K562 (cell line): ENCODE measurements around the gene MARK2. TPM values are rescaled to one million over a fixed set of nuclear protein-coding genes. Genes with fewer than 3 reads are reported as not detected.

ENCODE experiments used
- ATAC-seq: fragments of 200-7000 bp; cut with Tn5 transposase; 3 replicates; pipeline ENCODE4 v1.9.1; 2020; ENCODE audit warnings: moderate library complexity
- BruUV-seq: library from RNA; stranded (reverse); fragments of 400-500 nt; replicated peaks from 2 replicates; lab custom pipeline; 2021; lab: Mats Ljungman, UMichigan
- CTCF ChIA-PET: fragments of 300-600 bp; formaldehyde crosslinking; extraction: SDS; loops from one replicate; lab custom pipeline; 2021; ENCODE audit warnings: low intra/inter-chr PET ratio; lab: Yijun Ruan, JAX
- POLR2A ChIA-PET: fragments of 300-600, 350-650 bp; sonication (Branson Sonifier 250); formaldehyde crosslinking; extraction: SDS; loops from one replicate; lab custom pipeline; 2021; ENCODE audit warnings: antibody characterized with exemption, inconsistent platforms; lab: Yijun Ruan, JAX
- DNase-seq, 4 experiments: peaks; one replicate each; pipeline versions ENCODE4 v3.0.0 to v3.0.0-alpha.2; 2011 to 2018; ENCODE audit warnings: low spot score in 3 of 4, mixed read lengths in 3 of 4; ENCODE audit errors: extremely low read depth in 1 of 4
- FAIRE-seq: peaks from 2 replicates; lab custom pipeline; 2011; peaks lifted over from hg19 to GRCh38; lab: Jason Lieb, UNC
- H2AFZ ChIP-seq: 2 replicates; pipeline ENCODE4 v1.6.0; 2011; ENCODE audit warnings: low read depth, low read length, control low read depth, inconsistent platforms
- H3K27ac ChIP-seq: fragments of 200-600 bp; 3 replicates; pipeline ENCODE4 v1.8.0; 2011; ENCODE audit warnings: low read depth, mild to moderate bottlenecking, control low read depth, inconsistent platforms, low read length, moderate library complexity, mixed read lengths; ENCODE audit errors: extremely low read depth
- H3K27me3 ChIP-seq, 2 experiments: fragments of 300-600 bp in 1 of 2; 2 replicates in 1 of 2; 3 replicates in 1 of 2; pipeline versions ENCODE4 v1.6.0 to v1.8.0; 2011; ENCODE audit warnings: inconsistent platforms in 2 of 2, low read length in 2 of 2, mild to moderate bottlenecking in 1 of 2, mixed read lengths in 1 of 2, moderate library complexity in 1 of 2; ENCODE audit not compliant: control insufficient read depth in 2 of 2, insufficient read depth in 2 of 2
- H3K36me3 ChIP-seq: fragments of 300-600 bp; 3 replicates; pipeline ENCODE4 v1.8.0; 2011; ENCODE audit warnings: mild to moderate bottlenecking, low read length, inconsistent platforms; ENCODE audit not compliant: control insufficient read depth, insufficient read depth
- H3K4me1 ChIP-seq, 2 experiments: fragments of 200-600 bp in 1 of 2; replicated peaks in 1 of 2; 2 replicates in 1 of 2; 3 replicates in 1 of 2; pipeline versions ENCODE4 v1.5.1 to v1.8.0; 2011; ENCODE audit warnings: inconsistent platforms in 2 of 2, low read length in 2 of 2, mild to moderate bottlenecking in 1 of 2, mixed read lengths in 1 of 2, moderate library complexity in 1 of 2; ENCODE audit not compliant: control insufficient read depth in 2 of 2, insufficient read depth in 2 of 2
- H3K4me2 ChIP-seq: 2 replicates; pipeline ENCODE4 v1.6.1; 2011; ENCODE audit warnings: low read length, control low read depth, inconsistent platforms, mixed read lengths; ENCODE audit not compliant: insufficient read depth
- H3K4me3 ChIP-seq: fragments of 200-600 bp; sonication (generic), shearing (Covaris generic); 2 replicates; pipeline ENCODE4 v1.5.1; 2016; ENCODE audit warnings: control low read depth, inconsistent platforms
- H3K79me2 ChIP-seq: fragments of 200-600 bp; 3 replicates; pipeline ENCODE4 v1.8.0; 2011; ENCODE audit warnings: low read length, inconsistent platforms; ENCODE audit not compliant: control insufficient read depth, insufficient read depth
- H3K9ac ChIP-seq, 2 experiments: 2 replicates each; pipeline versions ENCODE4 v1.6.0 to v1.6.1; 2011; ENCODE audit warnings: low read depth in 2 of 2, low read length in 2 of 2, control low read depth in 1 of 2, inconsistent platforms in 1 of 2, mild to moderate bottlenecking in 1 of 2, mixed read lengths in 1 of 2; ENCODE audit not compliant: insufficient read depth in 1 of 2
- H3K9me1 ChIP-seq: one replicate; pipeline ENCODE4 v1.6.0; 2011; ENCODE audit warnings: inconsistent platforms, mild to moderate bottlenecking, low read length, moderate library complexity; ENCODE audit not compliant: control insufficient read depth, insufficient read depth
- H3K9me3 ChIP-seq: replicated peaks from 2 replicates; pipeline ENCODE4 v1.5.1; 2011; ENCODE audit warnings: low read depth, low read length, inconsistent platforms; ENCODE audit not compliant: control insufficient read depth, insufficient read depth
- H4K20me1 ChIP-seq: replicated peaks from 2 replicates; pipeline ENCODE4 v1.6.1; 2011; ENCODE audit warnings: low read length, inconsistent platforms, mixed read lengths; ENCODE audit not compliant: control insufficient read depth, insufficient read depth
- CEBPB ChIP-seq: fragments of 450-650 bp; IDR thresholded peaks from 2 replicates; pipeline ENCODE4 v1.6.1; 2016; ENCODE audit warnings: missing genetic modification characterization, missing compliant biosample characterization
- EWSR1 ChIP-seq: fragments of 450-650 bp; IDR thresholded peaks from 2 replicates; pipeline ENCODE4 v1.6.1; 2018; ENCODE audit warnings: borderline replicate concordance, mild to moderate bottlenecking, low read depth, moderate library complexity; ENCODE audit not compliant: partially characterized antibody
- HCFC1 ChIP-seq: IDR thresholded peaks from 2 replicates; pipeline ENCODE4 v1.6.1; 2012; ENCODE audit warnings: low read depth, low read length, improper control_type of control experiment
- MEIS2 ChIP-seq: fragments of 450-650 bp; IDR thresholded peaks from 2 replicates; pipeline ENCODE4 v1.6.1; 2014; ENCODE audit warnings: mild to moderate bottlenecking; ENCODE audit not compliant: partially characterized antibody
- NFIC ChIP-seq: fragments of 450-650 bp; IDR thresholded peaks from 2 replicates; pipeline ENCODE4 v1.6.1; 2017; ENCODE audit warnings: mild to moderate bottlenecking, inconsistent platforms
- NR2C2 ChIP-seq, 2 experiments: fragments of 200-800 bp in 1 of 2; sonication (Bioruptor generic) in 1 of 2; sonication (generic) in 1 of 2; formaldehyde crosslinking in 1 of 2; IDR thresholded peaks; 2 replicates each; pipeline versions ENCODE4 v1.6.1 to v1.8.0; 2016 to 2022; ENCODE audit warnings: mild to moderate bottlenecking in 1 of 2, missing compliant biosample characterization in 1 of 2, missing genetic modification characterization in 1 of 2, missing genetic modification reagents in 1 of 2
- SETDB1 ChIP-seq: IDR thresholded peaks from one replicate; pipeline ENCODE4 v1.6.1; 2012; ENCODE audit warnings: low read length, control low read depth, inconsistent platforms
- XRCC4 ChIP-seq: IDR thresholded peaks from one replicate; pipeline ENCODE4 v1.6.1; 2011; ENCODE audit not compliant: insufficient read depth, insufficient read length; ENCODE audit errors: extremely low read depth
- ZNF77 ChIP-seq: fragments of 250-450 bp; sonication (Bioruptor Pico); IDR thresholded peaks from 2 replicates; pipeline ENCODE4 v1.5.0; 2020
- WGBS: fragments of 100-300 bp; shearing (Covaris generic); methylation state at CpG from one replicate; pipeline ENCODE4 v1.1.6; 2016; ENCODE audit warnings: low coverage, mixed read lengths; ENCODE audit not compliant: insufficient coverage; ENCODE audit errors: missing lambda C conversion rate; 5-methylcytosine and 5-hydroxymethylcytosine counted together
- in situ Hi-C: fragments of 300-500 bp; cut with MboI; formaldehyde crosslinking; loops from 4 replicates; pipeline ENCODE4 v1.15.0; 2018; ENCODE audit warnings: inconsistent platforms, mixed read lengths
- intact Hi-C: fragments of 100-400 bp; cut with micrococcal nuclease; formaldehyde crosslinking; loops from 2 replicates; pipeline ENCODE4 v1.14.2; 2022
- polyA plus RNA-seq, 8 experiments: library from polyadenylated mRNA; depleted of rRNA in 4 of 8; stranded (reverse) in 5 of 8; unstranded in 3 of 8; fragments of >200 nt; fragmentation: Nextera tagmentation in 2 of 8; fragmentation: Illumina TruSeq in 1 of 8; extraction: Ambion mirVana in 2 of 8; extraction: Trizol in 1 of 8; gene quantifications; 2 replicates each; pipeline versions ENCODE4 v1.2.1 to v1.2.3, GENCODE V29; 2011 to 2014; ENCODE audit warnings: inconsistent platforms in 1 of 8, missing spikeins in 1 of 8
- total RNA-seq, 7 experiments: library from RNA; depleted of rRNA in 6 of 7; stranded (reverse); fragments of >200 nt in 6 of 7; fragmentation: Illumina TruSeq in 2 of 7; extraction: Trizol in 2 of 7; gene quantifications; 2 replicates each; pipeline versions ENCODE4 v1.2.1 to v1.2.3, GENCODE V29; 2011 to 2021; ENCODE audit warnings: low replicate concordance in 1 of 7
- TF ChIP-seq, protein P1 (sequence below), 2 experiments: IDR thresholded peaks; 2 replicates each; pipeline ENCODE4 v1.6.1; 2012; ENCODE audit warnings: improper control_type of control experiment in 2 of 2, low read depth in 2 of 2, low read length in 2 of 2, borderline replicate concordance in 1 of 2
- TF ChIP-seq, protein P2 (sequence below), 2 experiments: fragments of 450-650 bp in 1 of 2; sonication (generic) in 1 of 2; formaldehyde crosslinking in 1 of 2; IDR thresholded peaks; 2 replicates each; pipeline versions ENCODE4 v1.7.1 to v1.9.0; 2016 to 2022; ENCODE audit warnings: inconsistent platforms in 1 of 2, mild to moderate bottlenecking in 1 of 2, missing genetic modification reagents in 1 of 2

MARK2 gene
- total and polyA plus RNA-seq, 9 of the 15 experiments (the other 6 are each of a cell fraction or from before 2014, with no cell fraction given) = 0.32 to 43.5 (median 15.1) TPM

GRCh38 chr11:63866211-63866610 lies 27.3 kb downstream of the MARK2 start:
- no TSS peak for BruUV-seq
- 56% methylated on average over 4 of the region's 4 CpGs for WGBS
- Histone ChIP-seq H4K20me1 (peaks cover 4% of the 10 kb centered on the region; the same call in 1 of the 2 replicates), H3K79me2 (peaks cover 67% of the 10 kb centered on the region), H3K4me1 (peaks cover 0 to 12% of the 10 kb centered on the region in 2 experiments; a peak in 3 of 5 replicates), H3K9me3 (no peaks in the 10 kb centered on the region), H3K9ac (no peak overlapping the region), H3K27ac (no peak overlapping the region), H3K4me2 (no peak overlapping the region), H2AFZ (no peak overlapping the region), H3K9me1 (no peaks in the 10 kb centered on the region), H3K4me3 (no peak overlapping the region), H3K27me3 (no peaks in the 10 kb centered on the region), H3K36me3 (peaks cover 48% of the 10 kb centered on the region; the same call in 2 of the 3 replicates)
- DNase-seq (peak in 1 of 4 experiments; percentile 52), ATAC-seq (no peak), FAIRE-seq (no peak)
- intact Hi-C loops (no loop called here), in situ Hi-C loops (no loop called here)
- ChIA-PET POLR2A (interaction anchor here (0.7 to 1.5 kb wide), 4 partner anchors 10 to 26 kb away, joined by 3 to 5 read pairs (median 4); no protein-coding TSS in a partner anchor), CTCF (no interaction called here)
- TF ChIP-seq NFIC (peak; percentile 74), XRCC4 (no peak), ZNF77 (no peak), MEIS2 (peak; percentile 16), CEBPB (peak; percentile 22; the same call in 1 of the 2 replicates), SETDB1 (no peak), EWSR1 (no peak), HCFC1 (no peak), NR2C2 (CRISPR knock-in tag; IDR thresholded peaks at IDR 0.05) (no peak), NR2C2 (tag; IDR thresholded peaks at IDR 0.05) (no peak)
- TF ChIP-seq, protein P1, sequence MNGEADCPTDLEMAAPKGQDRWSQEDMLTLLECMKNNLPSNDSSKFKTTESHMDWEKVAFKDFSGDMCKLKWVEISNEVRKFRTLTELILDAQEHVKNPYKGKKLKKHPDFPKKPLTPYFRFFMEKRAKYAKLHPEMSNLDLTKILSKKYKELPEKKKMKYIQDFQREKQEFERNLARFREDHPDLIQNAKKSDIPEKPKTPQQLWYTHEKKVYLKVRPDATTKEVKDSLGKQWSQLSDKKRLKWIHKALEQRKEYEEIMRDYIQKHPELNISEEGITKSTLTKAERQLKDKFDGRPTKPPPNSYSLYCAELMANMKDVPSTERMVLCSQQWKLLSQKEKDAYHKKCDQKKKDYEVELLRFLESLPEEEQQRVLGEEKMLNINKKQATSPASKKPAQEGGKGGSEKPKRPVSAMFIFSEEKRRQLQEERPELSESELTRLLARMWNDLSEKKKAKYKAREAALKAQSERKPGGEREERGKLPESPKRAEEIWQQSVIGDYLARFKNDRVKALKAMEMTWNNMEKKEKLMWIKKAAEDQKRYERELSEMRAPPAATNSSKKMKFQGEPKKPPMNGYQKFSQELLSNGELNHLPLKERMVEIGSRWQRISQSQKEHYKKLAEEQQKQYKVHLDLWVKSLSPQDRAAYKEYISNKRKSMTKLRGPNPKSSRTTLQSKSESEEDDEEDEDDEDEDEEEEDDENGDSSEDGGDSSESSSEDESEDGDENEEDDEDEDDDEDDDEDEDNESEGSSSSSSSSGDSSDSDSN (IDR thresholded peaks at IDR 0.05; ENCODE audit: borderline replicate concordance in 1 of 2, low read depth in 2 of 2, low read length in 2 of 2) = no peak
- TF ChIP-seq, protein P2, sequence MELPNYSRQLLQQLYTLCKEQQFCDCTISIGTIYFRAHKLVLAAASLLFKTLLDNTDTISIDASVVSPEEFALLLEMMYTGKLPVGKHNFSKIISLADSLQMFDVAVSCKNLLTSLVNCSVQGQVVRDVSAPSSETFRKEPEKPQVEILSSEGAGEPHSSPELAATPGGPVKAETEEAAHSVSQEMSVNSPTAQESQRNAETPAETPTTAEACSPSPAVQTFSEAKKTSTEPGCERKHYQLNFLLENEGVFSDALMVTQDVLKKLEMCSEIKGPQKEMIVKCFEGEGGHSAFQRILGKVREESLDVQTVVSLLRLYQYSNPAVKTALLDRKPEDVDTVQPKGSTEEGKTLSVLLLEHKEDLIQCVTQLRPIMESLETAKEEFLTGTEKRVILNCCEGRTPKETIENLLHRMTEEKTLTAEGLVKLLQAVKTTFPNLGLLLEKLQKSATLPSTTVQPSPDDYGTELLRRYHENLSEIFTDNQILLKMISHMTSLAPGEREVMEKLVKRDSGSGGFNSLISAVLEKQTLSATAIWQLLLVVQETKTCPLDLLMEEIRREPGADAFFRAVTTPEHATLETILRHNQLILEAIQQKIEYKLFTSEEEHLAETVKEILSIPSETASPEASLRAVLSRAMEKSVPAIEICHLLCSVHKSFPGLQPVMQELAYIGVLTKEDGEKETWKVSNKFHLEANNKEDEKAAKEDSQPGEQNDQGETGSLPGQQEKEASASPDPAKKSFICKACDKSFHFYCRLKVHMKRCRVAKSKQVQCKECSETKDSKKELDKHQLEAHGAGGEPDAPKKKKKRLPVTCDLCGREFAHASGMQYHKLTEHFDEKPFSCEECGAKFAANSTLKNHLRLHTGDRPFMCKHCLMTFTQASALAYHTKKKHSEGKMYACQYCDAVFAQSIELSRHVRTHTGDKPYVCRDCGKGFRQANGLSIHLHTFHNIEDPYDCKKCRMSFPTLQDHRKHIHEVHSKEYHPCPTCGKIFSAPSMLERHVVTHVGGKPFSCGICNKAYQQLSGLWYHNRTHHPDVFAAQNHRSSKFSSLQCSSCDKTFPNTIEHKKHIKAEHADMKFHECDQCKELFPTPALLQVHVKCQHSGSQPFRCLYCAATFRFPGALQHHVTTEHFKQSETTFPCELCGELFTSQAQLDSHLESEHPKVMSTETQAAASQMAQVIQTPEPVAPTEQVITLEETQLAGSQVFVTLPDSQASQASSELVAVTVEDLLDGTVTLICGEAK (IDR thresholded peaks at IDR 0.05) = peak; percentile 75
- TF ChIP-seq, protein P2 (CRISPR knock-in tag; IDR thresholded peaks at IDR 0.05) = no peak
